Lung (tissue), 12 donors: ENCODE results near the gene DTNB. TPM values are rescaled to one million over a fixed set of nuclear protein-coding genes. Genes with fewer than 3 reads are reported as not detected.

ENCODE experiments used
- ATAC-seq: fragments of 200-7000 bp; cut with Tn5 transposase; one replicate; pipeline ENCODE4 v1.9.1; 2020; ENCODE audit warnings: moderate number of reproducible peaks; ENCODE audit not compliant: insufficient read depth, low FRiP score
- DNase-seq, 3 donors: peaks; one replicate each; pipeline ENCODE4 v3.0.0-alpha.2; 2013 to 2017
- H3K27ac ChIP-seq, 2 donors: one replicate each; pipeline ENCODE4 v1.5.1; 2013; ENCODE audit warnings: mild to moderate bottlenecking in 2 of 2, moderate library complexity in 2 of 2, control low read depth in 1 of 2, inconsistent platforms in 1 of 2, low read depth in 1 of 2, low read length in 1 of 2
- H3K27me3 ChIP-seq, 3 donors: one replicate each; pipeline ENCODE4 v1.5.1; 2013; ENCODE audit warnings: low read length in 2 of 3; ENCODE audit not compliant: control insufficient read depth in 3 of 3, insufficient read depth in 3 of 3
- H3K36me3 ChIP-seq, 4 donors: one replicate each; pipeline ENCODE4 v1.5.1; 2013; ENCODE audit warnings: low read length in 4 of 4, mild to moderate bottlenecking in 1 of 4, moderate library complexity in 1 of 4; ENCODE audit not compliant: control insufficient read depth in 4 of 4, insufficient read depth in 4 of 4
- H3K4me1 ChIP-seq, 5 donors: one replicate each; pipeline ENCODE4 v1.5.1; 2013; ENCODE audit warnings: low read length in 5 of 5, mild to moderate bottlenecking in 2 of 5, moderate library complexity in 1 of 5; ENCODE audit not compliant: control insufficient read depth in 5 of 5, insufficient read depth in 5 of 5
- H3K4me3 ChIP-seq: one replicate; pipeline ENCODE4 v1.5.1; 2013; ENCODE audit warnings: mild to moderate bottlenecking, control low read depth, moderate library complexity
- H3K9ac ChIP-seq, 2 donors: one replicate each; pipeline ENCODE4 v1.5.1; 2013; ENCODE audit warnings: low read length in 2 of 2, control low read depth in 1 of 2; ENCODE audit not compliant: insufficient read depth in 1 of 2
- H3K9me3 ChIP-seq, 4 donors: one replicate each; pipeline ENCODE4 v1.5.1; 2013; ENCODE audit warnings: low read length in 3 of 4, mild to moderate bottlenecking in 1 of 4, moderate library complexity in 1 of 4; ENCODE audit not compliant: control insufficient read depth in 4 of 4, insufficient read depth in 3 of 4
- WGBS, 2 donors: extraction: QIAGEN DNeasy Blood & Tissue Kit; methylation state at CpG; one replicate each; pipeline ENCODE4 v1.1.7; 2013; 5-methylcytosine and 5-hydroxymethylcytosine counted together
- polyA plus RNA-seq, 2 donors: library from polyadenylated mRNA; stranded (reverse); fragments of 200-250 nt; gene quantifications; one replicate each; pipeline ENCODE4 v1.2.1, GENCODE V29; 2013
- total RNA-seq, 2 donors: library from RNA; depleted of rRNA in 1 of 2; stranded (reverse); fragments of >200 nt in 1 of 2; gene quantifications; one replicate each; pipeline ENCODE4 v1.2.1, GENCODE V29; 2014 to 2021
- TF ChIP-seq, protein P1 (sequence below): IDR thresholded peaks from 2 replicates; pipeline ENCODE4 v1.5.1; 2012; ENCODE audit warnings: mild to moderate bottlenecking; ENCODE audit errors: control extremely low read depth, extremely low read depth
- donor health status: control.
- donor health status: control.
- donor health status: Bipolar disorder and iron deficiency.
- donor health status: healthy.
- donor health status: DM: yes; HTN: yes; CAD: no.

DTNB gene
- total and polyA plus RNA-seq, 4 donors, result 10.1 to 35.2 (median 20.4) TPM

DNA sequence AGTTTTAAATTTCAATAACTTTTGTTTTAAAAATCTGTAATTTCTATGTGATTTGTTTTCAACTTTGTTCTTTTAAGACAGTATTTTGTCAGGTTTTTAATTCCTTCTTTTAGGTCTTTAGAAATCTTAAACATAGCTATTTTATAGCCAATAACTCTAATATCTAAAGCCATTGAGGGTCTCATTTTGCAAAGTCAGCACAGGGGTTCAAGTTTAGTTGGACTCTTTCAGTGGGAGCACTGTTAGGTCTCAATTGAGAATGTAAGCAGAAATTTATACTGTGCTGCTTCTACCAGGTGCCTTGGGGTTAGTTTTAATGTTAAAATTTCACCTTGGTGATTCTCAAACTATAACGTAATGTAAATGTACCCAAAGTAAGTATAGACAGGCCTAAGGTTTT lies 226.4 kb downstream of the DTNB start:
- no peaks in the 10 kb centered on the region for H3K4me1 ChIP-seq
- no peak overlapping the region for H3K27ac ChIP-seq
- TF ChIP-seq, protein P1, sequence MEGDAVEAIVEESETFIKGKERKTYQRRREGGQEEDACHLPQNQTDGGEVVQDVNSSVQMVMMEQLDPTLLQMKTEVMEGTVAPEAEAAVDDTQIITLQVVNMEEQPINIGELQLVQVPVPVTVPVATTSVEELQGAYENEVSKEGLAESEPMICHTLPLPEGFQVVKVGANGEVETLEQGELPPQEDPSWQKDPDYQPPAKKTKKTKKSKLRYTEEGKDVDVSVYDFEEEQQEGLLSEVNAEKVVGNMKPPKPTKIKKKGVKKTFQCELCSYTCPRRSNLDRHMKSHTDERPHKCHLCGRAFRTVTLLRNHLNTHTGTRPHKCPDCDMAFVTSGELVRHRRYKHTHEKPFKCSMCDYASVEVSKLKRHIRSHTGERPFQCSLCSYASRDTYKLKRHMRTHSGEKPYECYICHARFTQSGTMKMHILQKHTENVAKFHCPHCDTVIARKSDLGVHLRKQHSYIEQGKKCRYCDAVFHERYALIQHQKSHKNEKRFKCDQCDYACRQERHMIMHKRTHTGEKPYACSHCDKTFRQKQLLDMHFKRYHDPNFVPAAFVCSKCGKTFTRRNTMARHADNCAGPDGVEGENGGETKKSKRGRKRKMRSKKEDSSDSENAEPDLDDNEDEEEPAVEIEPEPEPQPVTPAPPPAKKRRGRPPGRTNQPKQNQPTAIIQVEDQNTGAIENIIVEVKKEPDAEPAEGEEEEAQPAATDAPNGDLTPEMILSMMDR, result no peak
- peaks cover 0 to 3% (median under 1%) of the 10 kb centered on the region in 4 donors for H3K36me3 ChIP-seq
- H3K9me3 ChIP-seq, result no peaks in the 10 kb centered on the region
- no peak for DNase-seq
- H3K9ac ChIP-seq, result no peak overlapping the region
- no peaks in the 10 kb centered on the region for H3K27me3 ChIP-seq
- 97% methylated on average over 1 of the region's 1 CpG for WGBS, 2 donors
- no peak overlapping the region for H3K4me3 ChIP-seq
- ATAC-seq, result no peak

DNA sequence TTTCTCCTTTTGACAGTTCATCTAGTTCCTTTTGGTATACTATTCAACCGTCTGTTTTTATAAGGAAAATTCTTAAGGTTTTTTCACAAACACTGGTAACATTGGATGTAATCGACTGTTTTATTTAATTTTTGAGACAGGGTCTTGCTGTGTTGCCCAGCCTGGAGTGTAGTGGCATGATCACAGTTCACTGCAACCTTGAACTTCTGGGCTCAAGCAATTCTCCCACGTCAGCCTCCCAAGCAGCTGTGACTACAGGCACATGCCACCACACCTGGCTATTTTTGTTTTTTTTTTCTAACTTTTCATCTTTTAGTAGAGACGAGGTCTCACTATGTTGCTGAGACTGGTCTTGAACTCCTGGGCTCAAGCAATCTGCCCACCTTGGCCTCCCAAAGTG lies 227.3 kb downstream of the DTNB start:
- TF ChIP-seq, protein P1, result no peak
- 96 to 97% methylated on average over 4 of the region's 4 CpGs for WGBS, 2 donors
- Histone ChIP-seq H3K4me1 (no peaks in the 10 kb centered on the region), H3K4me3 (no peak overlapping the region), H3K36me3 (peaks cover 0 to 3% (median under 1%) of the 10 kb centered on the region in 4 donors), H3K9me3 (no peaks in the 10 kb centered on the region), H3K27me3 (no peaks in the 10 kb centered on the region), H3K27ac (no peak overlapping the region), H3K9ac (no peak overlapping the region)
- no peak for ATAC-seq
- DNase-seq, result no peak

- no peak overlapping the region for H3K27ac ChIP-seq
- no peak for DNase-seq
- no peaks in the 10 kb centered on the region for H3K9me3 ChIP-seq
- TF ChIP-seq, protein P1, result no peak
- no peak overlapping the region for H3K4me3 ChIP-seq
- H3K9ac ChIP-seq, result no peak overlapping the region
- no peaks in the 10 kb centered on the region for H3K4me1 ChIP-seq
- ATAC-seq, result no peak
- 85 to 93% methylated on average over 8 of the region's 8 CpGs for WGBS, 2 donors
- H3K27me3 ChIP-seq, result no peaks in the 10 kb centered on the region
- H3K36me3 ChIP-seq, result peaks cover 0 to 3% (median under 1%) of the 10 kb centered on the region in 4 donors
These were observed 227.9 kb downstream of the DTNB start for GRCh38 chr2:25445464-25445863.

- H3K27ac ChIP-seq, result no peak overlapping the region
- H3K36me3 ChIP-seq, result peaks cover 0 to 3% (median under 1%) of the 10 kb centered on the region in 4 donors
- ATAC-seq, result no peak
- TF ChIP-seq, protein P1, result no peak
- H3K27me3 ChIP-seq, result no peaks in the 10 kb centered on the region
- 82 to 84% methylated on average over 8 of the region's 8 CpGs for WGBS, 2 donors
- H3K4me3 ChIP-seq, result no peak overlapping the region
- no peaks in the 10 kb centered on the region for H3K9me3 ChIP-seq
- no peaks in the 10 kb centered on the region for H3K4me1 ChIP-seq
- no peak for DNase-seq
- H3K9ac ChIP-seq, result no peak overlapping the region
These were observed 228.6 kb downstream of the DTNB start for GRCh38 chr2:25444608-25445270.
